HepG2 (cell line): Measurements from ENCODE around the gene COPS8.

Experiments
- CHCHD3 ChIP-seq: sonication (generic); formaldehyde crosslinking; IDR thresholded peaks from 2 replicates; pipeline ENCODE4 v1.8.0; 2022; ENCODE audit warnings: mild to moderate bottlenecking, missing genetic modification reagents, moderate library complexity
- EZH2 ChIP-seq: conservative IDR thresholded peaks from 2 replicates; pipeline ENCODE4 v1.6.1; 2012; ENCODE audit warnings: mild to moderate bottlenecking, low read depth, low read length, moderate library complexity
- GTF2F1 ChIP-seq: fragments of 150-350 bp; IDR thresholded peaks from 2 replicates; pipeline ENCODE4 v1.6.1; 2014; ENCODE audit warnings: low read length
- HMG20A ChIP-seq: IDR thresholded peaks from 2 replicates; pipeline ENCODE4 v1.6.1; 2016; ENCODE audit warnings: borderline replicate concordance
- HOXD1 ChIP-seq: sonication (generic); formaldehyde crosslinking; IDR thresholded peaks from 2 replicates; pipeline ENCODE4 v1.5.0; 2020; ENCODE audit warnings: missing genetic modification reagents
- KDM2A ChIP-seq: sonication (generic); formaldehyde crosslinking; IDR thresholded peaks from 2 replicates; pipeline ENCODE4 v1.4.0; 2020; ENCODE audit warnings: low read depth, missing genetic modification reagents, borderline replicate concordance
- KLF16 ChIP-seq, 2 experiments: sonication (generic) in 1 of 2; formaldehyde crosslinking in 1 of 2; IDR thresholded peaks; 2 replicates each; pipeline versions ENCODE4 v1.6.1 to v1.8.0; 2016 to 2023; ENCODE audit warnings: missing genetic modification reagents in 2 of 2, missing compliant biosample characterization in 1 of 2
- NCOA2 ChIP-seq: sonication (generic); formaldehyde crosslinking; IDR thresholded peaks from 2 replicates; pipeline ENCODE4 v1.8.0; 2022; ENCODE audit warnings: inconsistent platforms
- REST ChIP-seq, 2 experiments: IDR thresholded peaks; 2 replicates each; pipeline ENCODE4 v1.6.1; 2011 to 2012; ENCODE audit warnings: low read length in 2 of 2, borderline replicate concordance in 1 of 2, low read depth in 1 of 2, mild to moderate bottlenecking in 1 of 2, moderate library complexity in 1 of 2
- SETDB1 ChIP-seq: sonication (generic); formaldehyde crosslinking; IDR thresholded peaks from 2 replicates; pipeline ENCODE4 v1.5.1; 2020; ENCODE audit warnings: missing genetic modification reagents, mild to moderate bottlenecking, borderline replicate concordance
- TAF15 ChIP-seq: fragments of 200-400 bp; formaldehyde crosslinking; IDR thresholded peaks from one replicate; pipeline ENCODE4 v1.6.1; 2018; ENCODE audit warnings: mild to moderate bottlenecking, low read depth, low read length; ENCODE audit not compliant: poor library complexity, severe bottlenecking

GRCh38 chr2:237084444-237084843, 1.2 kb upstream of the COPS8 start:
- TF ChIP-seq KDM2A (CRISPR knock-in tag) (no peak), NCOA2 (no peak), HOXD1 (no peak), SETDB1 (CRISPR knock-in tag) (no peak), REST (IDR thresholded peaks at IDR 0.05; ENCODE audit: borderline replicate concordance in 1 of 2, low read depth in 1 of 2, low read length in 2 of 2) (no peak), GTF2F1 (no peak), CHCHD3 (CRISPR knock-in tag) (no peak), EZH2 (no peak), HMG20A (CRISPR knock-in tag) (no peak), KLF16 (CRISPR knock-in tag; IDR thresholded peaks at IDR 0.05) (no peak), TAF15 (no peak)
